Measurements from ENCODE around the gene GRAMD1A. TPM values are rescaled to one million over a fixed set of nuclear protein-coding genes. Genes with fewer than 3 reads are reported as not detected.

The GRAMD1A gene
- total RNA-seq, 3 donors from 2014 or later (not counting 1 experiment from before 2014, with no cell fraction given) = 57.6 to 80.3 (median 66.6) TPM

DNA sequence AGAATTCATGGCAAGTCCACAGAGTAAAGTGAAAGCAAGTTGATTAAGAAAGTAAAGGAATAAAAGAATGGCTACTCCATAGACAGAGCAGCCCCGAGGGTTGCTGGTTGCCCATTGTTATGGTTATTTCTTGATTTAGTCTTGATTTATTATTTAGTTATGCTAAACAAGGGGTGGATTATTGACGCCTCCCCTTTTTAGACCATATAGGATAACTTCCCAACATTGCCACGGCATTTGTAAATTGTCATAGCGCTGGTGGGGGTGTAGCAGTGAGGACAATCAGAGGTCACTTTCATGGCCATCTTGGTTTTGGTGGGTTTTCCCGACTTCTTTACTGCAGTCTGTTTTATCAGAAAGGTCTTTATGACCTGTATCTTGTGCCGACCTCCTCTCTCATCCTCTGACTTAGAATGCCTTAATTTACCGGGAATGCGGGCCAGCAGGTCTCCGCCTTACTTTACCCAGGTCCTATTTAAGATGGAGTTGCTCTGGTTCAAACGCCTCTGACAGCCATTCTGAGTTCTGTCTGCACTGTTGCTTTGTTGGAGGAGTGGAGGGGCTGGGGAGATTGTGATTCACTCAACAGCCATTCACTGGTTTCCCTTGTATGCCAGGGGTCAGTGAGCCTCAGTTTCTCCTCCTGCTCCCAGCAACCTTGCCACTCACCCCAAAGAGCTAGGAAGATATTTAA is 69.0 kb downstream of the GRAMD1A start:
- no peak overlapping the region for H3K27ac Mint-ChIP-seq
- DNase-seq (no peak), ATAC-seq (no peak)
- 79% methylated on average over 8 of the region's 10 CpGs for WGBS (ENCODE audit: insufficient coverage)
- Histone ChIP-seq H3K27me3 (ENCODE audit: control insufficient read depth, insufficient read depth, low read length) (no peaks in the 10 kb centered on the region), H3K4me1 (ENCODE audit: control insufficient read depth, insufficient read depth, low read length) (peaks cover 6% of the 10 kb centered on the region), H3K4me3 (ENCODE audit: low read length) (no peak overlapping the region), H3K27ac (ENCODE audit: low read length) (no peak overlapping the region), H3K36me3 (ENCODE audit: control insufficient read depth, insufficient read depth, low read length) (no peaks in the 10 kb centered on the region), H3K9me3 (ENCODE audit: control insufficient read depth, insufficient read depth, low read length) (peaks cover 7% of the 10 kb centered on the region)
- peaks cover 0 to 5% of the 10 kb centered on the region in 2 donors for H3K4me1 Mint-ChIP-seq
- intact Hi-C loops (cut with micrococcal nuclease) = loop anchor here (5.0 kb wide), 1 partner anchor 148 kb away; no protein-coding TSS in a partner anchor
- no peak for TF ChIP-seq CTCF (IDR thresholded peaks at IDR 0.05)
- H3K36me3 Mint-ChIP-seq = no peaks in the 10 kb centered on the region
- no peak overlapping the region for H3K4me3 Mint-ChIP-seq
- no peaks in the 10 kb centered on the region for H3K9me3 Mint-ChIP-seq
- no peaks in the 10 kb centered on the region for H3K27me3 Mint-ChIP-seq (ENCODE audit: low read depth in 2 of 2)

GRCh38 chr19:35069696-35070095 is 69.6 kb downstream of the GRAMD1A start:
- Mint-ChIP-seq H3K27me3 (ENCODE audit: low read depth in 2 of 2) (no peaks in the 10 kb centered on the region), H3K27ac (no peak overlapping the region), H3K36me3 (no peaks in the 10 kb centered on the region), H3K4me3 (no peak overlapping the region), H3K9me3 (no peaks in the 10 kb centered on the region), H3K4me1 (peaks cover 0 to 5% of the 10 kb centered on the region in 2 donors)
- intact Hi-C loops (cut with micrococcal nuclease) = loop anchor here (5.0 kb wide), 1 partner anchor 148 kb away; no protein-coding TSS in a partner anchor
- Histone ChIP-seq H3K27ac (ENCODE audit: low read length) (no peak overlapping the region), H3K4me1 (ENCODE audit: control insufficient read depth, insufficient read depth, low read length) (peaks cover 6% of the 10 kb centered on the region), H3K27me3 (ENCODE audit: control insufficient read depth, insufficient read depth, low read length) (no peaks in the 10 kb centered on the region), H3K4me3 (ENCODE audit: low read length) (no peak overlapping the region), H3K36me3 (ENCODE audit: control insufficient read depth, insufficient read depth, low read length) (no peaks in the 10 kb centered on the region), H3K9me3 (ENCODE audit: control insufficient read depth, insufficient read depth, low read length) (peaks cover 7% of the 10 kb centered on the region)
- no peak for TF ChIP-seq CTCF (IDR thresholded peaks at IDR 0.05)
- ATAC-seq (no peak), DNase-seq (no peak)
- 75% methylated on average over 1 of the region's 1 CpG for WGBS (ENCODE audit: insufficient coverage)

DNA sequence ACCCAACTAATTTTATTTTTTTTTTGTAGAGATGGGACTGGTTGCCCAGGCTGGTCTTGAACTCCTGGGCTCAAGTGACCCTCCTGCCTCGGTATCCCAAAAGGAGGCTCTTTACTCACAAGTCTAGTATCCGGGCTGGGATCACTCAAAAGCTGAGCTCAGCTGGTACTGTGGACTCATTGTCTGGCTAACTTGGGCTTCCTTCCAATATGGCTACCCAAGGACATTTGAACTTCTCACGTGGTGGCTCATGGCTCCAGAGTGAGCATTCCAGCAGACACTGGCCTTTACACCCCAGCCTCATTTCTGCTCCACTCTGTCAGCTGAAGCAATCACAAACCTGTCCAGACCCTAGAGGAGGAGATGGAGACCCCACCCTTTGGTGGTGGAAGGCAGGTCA is 70.3 kb downstream of the GRAMD1A start:
- H3K27ac Mint-ChIP-seq = no peak overlapping the region
- Histone ChIP-seq H3K4me3 (ENCODE audit: low read length) (no peak overlapping the region), H3K4me1 (ENCODE audit: control insufficient read depth, insufficient read depth, low read length) (peaks cover 7% of the 10 kb centered on the region), H3K36me3 (ENCODE audit: control insufficient read depth, insufficient read depth, low read length) (no peaks in the 10 kb centered on the region), H3K9me3 (ENCODE audit: control insufficient read depth, insufficient read depth, low read length) (peaks cover 7% of the 10 kb centered on the region), H3K27me3 (ENCODE audit: control insufficient read depth, insufficient read depth, low read length) (no peaks in the 10 kb centered on the region), H3K27ac (ENCODE audit: low read length) (no peak overlapping the region)
- no peak overlapping the region for H3K4me3 Mint-ChIP-seq
- H3K27me3 Mint-ChIP-seq (ENCODE audit: low read depth in 2 of 2) = peaks cover 0 to 3% of the 10 kb centered on the region in 2 donors
- peaks cover 0 to 10% of the 10 kb centered on the region in 2 donors for H3K4me1 Mint-ChIP-seq
- no peak for DNase-seq
- no peak for ATAC-seq
- intact Hi-C loops (cut with micrococcal nuclease) = no loop called here
- no peaks in the 10 kb centered on the region for H3K36me3 Mint-ChIP-seq
- no peaks in the 10 kb centered on the region for H3K9me3 Mint-ChIP-seq
- no peak for TF ChIP-seq CTCF (IDR thresholded peaks at IDR 0.05)
- 86% methylated on average over 3 of the region's 3 CpGs for WGBS (ENCODE audit: insufficient coverage)

GRCh38 chr19:35073516-35073915 is 73.4 kb downstream of the GRAMD1A start:
- H3K27ac Mint-ChIP-seq = no peak overlapping the region
- Histone ChIP-seq H3K4me1 (ENCODE audit: control insufficient read depth, insufficient read depth, low read length) (peaks cover 22% of the 10 kb centered on the region), H3K36me3 (ENCODE audit: control insufficient read depth, insufficient read depth, low read length) (no peaks in the 10 kb centered on the region), H3K4me3 (ENCODE audit: low read length) (no peak overlapping the region), H3K9me3 (ENCODE audit: control insufficient read depth, insufficient read depth, low read length) (peaks cover 7% of the 10 kb centered on the region), H3K27ac (ENCODE audit: low read length) (no peak overlapping the region), H3K27me3 (ENCODE audit: control insufficient read depth, insufficient read depth, low read length) (no peaks in the 10 kb centered on the region)
- peaks cover 0 to 22% of the 10 kb centered on the region in 2 donors for H3K4me1 Mint-ChIP-seq
- peaks cover 0 to 10% of the 10 kb centered on the region in 2 donors for H3K27me3 Mint-ChIP-seq (ENCODE audit: low read depth in 2 of 2)
- no peak overlapping the region for H3K4me3 Mint-ChIP-seq
- no peak for ATAC-seq
- WGBS (ENCODE audit: insufficient coverage) = 86% methylated on average over 10 of the region's 10 CpGs
- intact Hi-C loops (cut with micrococcal nuclease) = no loop called here
- TF ChIP-seq CTCF (IDR thresholded peaks at IDR 0.05) = no peak
- H3K9me3 Mint-ChIP-seq = no peaks in the 10 kb centered on the region
- no peak for DNase-seq
- H3K36me3 Mint-ChIP-seq = no peaks in the 10 kb centered on the region
